GM18873 (cell line): ENCODE measurements around the gene ZFAND3.
"Not testable (repeated sequence)": the region's sequence is repeated elsewhere in the genome, so short reads cannot be mapped to it uniquely, and the experiment has no call there.

ENCODE experiments used
- ATAC-seq: cut with Tn5 transposase; IDR thresholded peaks from one replicate; pipeline ENCODE4 v1.9.1; 2021; ENCODE audit warnings: mild to moderate bottlenecking, moderate library complexity, moderate number of reproducible peaks; ENCODE audit not compliant: unreplicated experiment, low FRiP score

Gene ZFAND3

DNA sequence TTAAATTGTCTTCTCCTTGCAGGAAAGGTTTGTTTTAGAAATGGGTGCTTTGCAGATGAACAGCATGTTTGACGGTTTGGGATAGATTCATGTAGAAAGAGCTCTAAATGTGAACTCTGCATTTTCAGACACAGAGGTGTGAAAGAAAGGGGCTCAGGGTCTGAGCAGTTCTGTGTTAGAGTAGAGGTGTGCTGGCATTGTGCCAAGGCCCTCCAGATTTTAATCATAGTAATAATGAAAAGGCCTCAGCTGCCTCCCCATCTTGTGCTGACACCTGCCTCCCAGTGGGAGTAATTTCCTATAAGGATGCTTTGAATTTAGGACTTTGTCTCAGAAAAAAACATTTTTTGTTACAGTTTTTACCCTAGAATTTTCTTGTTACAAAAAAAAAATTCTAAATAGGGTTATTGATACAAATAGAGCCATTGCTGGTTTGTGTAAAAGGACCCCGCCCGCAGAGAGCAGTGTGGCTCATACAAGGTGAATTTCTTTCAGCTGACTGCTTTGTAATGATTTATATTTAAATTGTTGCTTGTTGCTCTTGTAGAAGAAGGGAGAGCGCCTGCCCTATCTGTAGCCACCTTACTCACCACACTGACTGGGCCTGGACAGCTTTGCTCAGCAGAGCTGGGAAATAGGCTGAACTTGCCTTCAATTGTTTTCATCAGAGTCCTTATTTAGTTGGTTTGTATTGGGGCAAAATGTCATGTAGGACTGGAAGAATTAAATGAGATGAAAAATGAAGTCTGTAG, 294.5 kb downstream of the ZFAND3 start:
- no peak for ATAC-seq

DNA sequence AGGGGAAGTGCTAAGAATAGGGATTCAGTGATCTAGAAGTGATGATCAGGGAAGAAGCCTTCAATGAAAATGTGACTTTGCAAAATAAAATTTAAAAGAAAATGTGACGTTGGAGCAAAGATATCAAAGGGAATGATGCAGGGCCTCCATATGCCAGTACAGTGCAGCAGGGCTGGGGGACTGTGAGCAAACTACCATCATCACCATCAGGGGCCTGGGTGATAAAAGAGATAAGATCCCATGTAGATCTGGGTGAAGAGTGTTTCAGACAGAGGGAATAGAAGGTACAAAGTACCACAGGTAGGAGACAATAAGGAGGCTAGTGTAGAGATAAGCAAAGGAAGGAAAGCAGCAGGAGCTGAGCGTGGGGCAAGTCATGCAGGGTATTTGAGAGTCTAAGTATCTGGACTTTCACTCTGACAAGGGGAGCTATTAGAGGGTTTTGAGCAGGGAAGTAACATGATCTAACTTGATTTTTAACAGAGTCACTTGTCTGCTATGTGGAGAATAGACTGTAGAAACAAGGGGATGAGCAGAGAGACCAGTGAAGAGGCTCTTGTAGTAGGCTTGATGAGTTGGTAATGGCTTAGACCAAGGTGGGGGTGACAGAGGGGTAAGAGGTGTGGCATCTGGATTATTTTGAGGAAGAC, 295.6 kb downstream of the ZFAND3 start:
- ATAC-seq, result no peak

DNA sequence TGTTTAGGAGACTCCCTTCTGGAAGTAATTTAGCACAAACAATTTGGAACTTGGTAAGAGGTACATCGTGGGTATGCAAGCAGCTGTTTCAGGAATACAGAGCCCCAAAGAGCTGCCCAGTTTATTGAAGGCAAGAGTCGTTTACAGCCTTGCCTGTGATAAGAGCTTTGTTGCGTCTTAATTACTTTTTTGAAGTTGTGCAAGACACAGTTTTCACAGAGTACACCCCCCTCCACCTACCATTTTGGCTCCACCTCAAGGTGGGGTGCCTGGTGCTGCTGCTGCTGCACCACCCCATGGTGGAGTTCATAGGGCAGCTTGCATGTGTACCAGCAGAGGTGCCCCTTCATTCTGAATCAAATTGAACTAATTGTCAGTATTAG, 296.1 kb downstream of the ZFAND3 start:
- no peak for ATAC-seq

DNA sequence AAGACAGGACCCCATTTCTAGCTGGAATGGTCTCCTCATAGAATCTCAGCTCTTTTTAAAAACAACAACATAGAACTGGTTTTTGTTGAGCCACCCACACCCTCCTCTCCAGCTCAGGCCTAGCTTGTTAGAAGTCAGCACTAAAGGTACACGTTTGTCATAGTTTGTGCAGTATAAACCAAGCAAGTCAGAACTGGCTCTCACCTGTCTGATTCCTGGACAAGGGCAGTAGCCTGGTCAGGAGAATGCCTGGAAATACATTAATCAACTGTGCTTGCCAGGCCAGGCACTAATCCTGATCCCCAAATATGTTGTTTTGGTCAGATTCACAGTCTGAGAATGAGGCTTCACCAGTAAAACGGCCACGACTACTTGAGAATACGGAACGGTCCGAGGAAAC, 296.7 kb downstream of the ZFAND3 start:
- no peak for ATAC-seq

- ATAC-seq, result no peak
Measured at GRCh38 chr6:38117281-38117680, 297.8 kb downstream of the ZFAND3 start.

- no peak for ATAC-seq
Measured at GRCh38 chr6:38118791-38119365, 299.4 kb downstream of the ZFAND3 start.

GRCh38 chr6:38119516-38119915, 300.0 kb downstream of the ZFAND3 start:
- no peak for ATAC-seq

GRCh38 chr6:38124224-38124926, 304.8 kb downstream of the ZFAND3 start:
- not testable (repeated sequence) for ATAC-seq

DNA sequence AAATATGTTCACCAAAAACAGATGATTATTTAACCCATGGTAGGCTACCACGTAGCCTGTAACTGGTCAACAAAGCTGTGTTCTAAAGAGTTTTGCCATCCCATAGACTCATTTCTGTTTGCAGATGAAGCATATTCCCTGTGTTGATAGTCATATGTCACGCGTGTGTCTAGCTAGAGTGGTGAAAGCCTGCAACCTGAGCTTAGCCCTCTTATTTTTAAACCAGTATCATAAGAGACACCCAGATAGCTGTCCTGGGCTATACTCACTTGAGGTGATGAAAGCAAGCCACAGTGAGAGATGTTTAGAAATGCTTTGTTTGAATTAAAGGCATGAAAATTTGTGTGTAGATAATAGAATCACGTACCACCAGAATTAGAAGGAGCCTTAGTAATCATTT, 307.8 kb downstream of the ZFAND3 start:
- no peak for ATAC-seq

DNA sequence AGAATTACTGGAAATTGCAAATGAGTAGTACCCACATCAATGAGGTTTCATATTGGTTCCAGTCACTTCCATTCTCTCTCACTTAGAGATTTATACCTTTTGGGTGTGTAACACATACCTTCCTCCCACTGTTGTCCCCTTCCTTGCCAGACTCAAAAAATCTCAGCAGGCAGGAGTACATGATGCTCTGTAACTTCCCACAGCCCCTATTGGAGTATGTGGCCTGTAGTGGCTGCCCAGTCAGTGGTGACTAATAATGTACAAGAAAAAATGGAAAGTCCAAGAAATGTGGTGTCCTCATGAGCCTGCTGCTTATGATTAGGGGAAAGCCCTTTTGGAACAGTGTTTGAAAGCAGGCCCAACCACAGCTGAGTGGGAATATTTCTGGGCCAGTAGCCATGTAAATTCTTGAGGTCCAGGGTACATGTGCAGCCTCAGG, 312.0 kb downstream of the ZFAND3 start:
- ATAC-seq, result no peak

DNA sequence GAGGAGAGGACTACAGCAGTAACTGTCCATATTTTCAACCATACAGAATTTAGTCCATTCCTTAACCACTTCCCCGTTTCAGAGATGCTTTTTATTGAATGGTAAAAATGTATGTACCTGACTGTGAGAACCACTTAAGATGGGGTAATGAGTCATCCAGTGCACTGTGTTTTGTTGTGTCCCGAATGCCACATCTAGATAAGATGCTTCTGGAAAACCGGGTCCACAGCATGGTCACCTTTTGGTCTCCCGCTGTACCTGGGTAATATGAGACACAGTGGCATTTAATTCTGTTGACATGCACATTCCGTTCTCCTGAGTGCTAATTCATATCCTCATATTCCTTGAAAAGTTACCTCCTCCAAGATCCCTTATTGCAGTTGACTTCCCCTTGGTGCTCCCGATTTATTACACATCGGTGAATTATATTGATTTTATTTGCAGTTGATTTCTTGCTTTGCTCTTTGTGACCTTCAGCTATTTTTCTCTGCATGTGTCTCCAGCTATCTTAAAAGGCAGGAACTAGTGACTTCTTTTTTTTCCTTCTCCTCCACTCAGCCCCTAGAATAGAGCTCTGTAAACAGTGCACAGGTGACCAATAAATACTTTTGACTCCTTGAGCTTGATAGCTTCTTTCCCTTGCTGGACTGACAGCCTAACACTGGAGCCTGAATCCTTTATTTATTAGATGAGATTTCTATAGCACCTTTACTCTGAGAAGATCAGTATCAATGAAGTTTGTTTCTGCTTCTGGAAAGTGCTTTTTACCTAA, 314.6 kb downstream of the ZFAND3 start:
- ATAC-seq, result no peak

- ATAC-seq, result no peak
Measured at GRCh38 chr6:38134704-38135088, 315.2 kb downstream of the ZFAND3 start.

DNA sequence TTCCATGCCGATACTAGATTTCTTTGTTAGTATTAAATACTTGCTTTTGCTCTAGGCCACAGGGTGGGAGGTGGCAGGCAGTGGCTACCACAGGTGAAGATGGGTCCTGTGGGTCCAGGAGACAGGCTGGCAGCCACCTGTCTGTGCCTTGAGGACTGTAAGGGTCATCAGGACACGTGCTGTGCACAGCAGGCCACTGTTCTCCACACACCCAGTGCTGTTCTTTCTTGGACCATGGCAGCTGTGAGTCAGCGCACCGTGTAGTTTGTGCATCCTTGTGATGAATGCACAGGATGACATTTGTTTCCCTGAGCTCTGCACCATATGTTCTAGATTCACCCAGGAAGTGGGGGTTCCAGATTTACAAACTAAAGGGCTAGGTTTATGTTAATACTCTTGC, 317.0 kb downstream of the ZFAND3 start:
- no peak for ATAC-seq

DNA sequence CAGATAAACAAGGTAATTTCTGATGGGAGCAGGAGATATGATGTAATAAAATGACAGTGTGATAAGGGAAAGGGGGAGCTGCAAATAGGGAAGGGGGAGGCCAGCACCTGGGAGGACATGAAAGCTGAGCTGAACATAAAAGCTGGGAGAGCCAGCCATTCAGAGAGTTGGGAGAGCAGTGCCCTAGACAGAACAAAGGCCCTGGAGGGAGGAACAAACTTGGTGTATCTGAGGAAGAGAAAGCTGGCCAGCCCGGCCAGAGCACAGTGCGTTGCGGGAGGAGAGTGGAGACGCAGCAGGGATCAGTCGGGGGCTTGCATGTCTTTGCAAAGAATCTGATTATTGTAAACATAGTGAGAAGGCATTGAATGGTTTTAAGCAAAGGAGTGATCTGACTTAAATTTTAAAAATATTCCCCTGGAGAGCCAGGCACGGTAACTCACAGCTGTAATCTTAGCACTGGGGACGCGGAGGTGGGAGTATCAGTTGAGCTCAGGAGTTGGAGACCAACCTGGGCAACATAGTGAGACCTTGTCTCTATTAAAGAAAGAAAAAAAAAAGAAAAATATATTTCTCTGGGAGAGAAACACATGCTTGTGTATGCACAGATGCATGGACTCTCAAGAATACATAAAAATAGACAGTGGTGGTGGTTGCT, 318.2 kb downstream of the ZFAND3 start:
- no peak for ATAC-seq

GRCh38 chr6:38138374-38138773, 318.8 kb downstream of the ZFAND3 start:
- ATAC-seq, result no peak

DNA sequence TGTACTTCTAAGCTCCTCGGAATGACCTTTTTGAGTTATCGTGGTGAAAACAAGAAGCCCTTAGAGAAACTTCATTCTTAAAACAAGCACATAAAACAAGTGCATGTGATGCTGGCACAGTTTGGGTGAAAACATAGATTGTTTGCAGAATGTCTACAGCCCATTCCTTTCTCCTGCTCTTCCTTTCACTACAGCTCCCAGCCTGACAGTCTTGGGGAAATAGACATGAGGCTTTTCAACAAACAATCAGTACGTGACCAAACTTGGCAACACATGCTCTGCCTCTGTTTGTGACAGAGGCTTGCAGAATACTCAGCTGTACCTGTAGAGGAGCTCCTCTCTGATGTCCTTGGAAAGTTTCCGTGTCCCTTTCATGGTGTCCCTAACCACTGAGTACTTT, 321.6 kb downstream of the ZFAND3 start:
- no peak for ATAC-seq

DNA sequence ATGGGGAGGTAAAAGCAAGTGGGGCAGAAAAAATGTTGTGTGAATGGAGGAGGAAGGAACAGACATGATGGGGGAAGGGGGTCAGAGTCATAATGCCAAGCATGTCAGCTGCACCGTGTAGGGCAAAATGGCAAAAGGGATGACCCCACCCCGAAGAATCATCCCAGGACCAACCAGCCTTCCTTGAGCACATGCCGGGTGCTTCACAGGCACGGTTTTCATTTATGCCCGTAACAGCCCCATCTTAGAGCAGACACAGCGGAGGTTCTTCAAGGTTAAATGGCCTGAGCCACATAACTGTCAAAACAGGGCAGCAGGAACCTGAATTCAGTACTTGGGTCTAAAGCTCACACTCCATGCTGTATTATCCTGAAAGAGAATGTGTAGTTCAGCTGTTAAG, 322.2 kb downstream of the ZFAND3 start:
- no peak for ATAC-seq

- no peak for ATAC-seq
Measured at GRCh38 chr6:38142178-38142902, 322.8 kb downstream of the ZFAND3 start.
